OCI-LY7 (cell line): ENCODE data around the gene DNASE1. TPM values are rescaled to one million over a fixed set of nuclear protein-coding genes. Genes with fewer than 3 reads are reported as not detected.

ENCODE experiments used
- BruUV-seq: library from RNA; stranded (reverse); fragments of 400-500 nt; replicated peaks from 2 replicates; lab custom pipeline; 2021; lab: Mats Ljungman, UMichigan
- CTCF ChIA-PET: fragments of 300-600 bp; sonication (Branson Sonifier 250); formaldehyde crosslinking; loops from one replicate; lab custom pipeline; 2022; ENCODE audit warnings: antibody characterized with exemption; ENCODE audit not compliant: unreplicated experiment; lab: Charles Lee
- POLR2A ChIA-PET: fragments of 300-600 bp; sonication (Branson Sonifier 250); formaldehyde crosslinking; loops from one replicate; lab custom pipeline; 2022; ENCODE audit warnings: antibody characterized with exemption; lab: Charles Lee
- DNase-seq: peaks from one replicate; pipeline ENCODE4 v3.0.0-alpha.2; 2015; ENCODE audit warnings: low spot score
- H2AFZ ChIP-seq: fragments of 200-600 bp; sonication (generic), shearing (Covaris generic); 2 replicates; pipeline ENCODE4 v1.6.1; 2014; ENCODE audit warnings: mild to moderate bottlenecking, antibody characterized with exemption, low read length, moderate library complexity
- H3K27ac ChIP-seq: fragments of 200-600 bp; sonication (generic); 2 replicates; pipeline ENCODE4 v1.5.1; 2014; ENCODE audit warnings: mixed run types, low read depth, mild to moderate bottlenecking, moderate library complexity, low read length, inconsistent platforms; ENCODE audit not compliant: poor library complexity, severe bottlenecking
- H3K36me3 ChIP-seq: fragments of 200-600 bp; sonication (generic); 2 replicates; pipeline ENCODE4 v1.6.1; 2014; ENCODE audit warnings: mild to moderate bottlenecking, antibody characterized with exemption, low read length, moderate library complexity, mixed read lengths; ENCODE audit not compliant: insufficient read depth
- H3K4me1 ChIP-seq: fragments of 200-600 bp; sonication (generic); 2 replicates; pipeline ENCODE4 v1.5.1; 2014; ENCODE audit warnings: mild to moderate bottlenecking, low read length; ENCODE audit not compliant: insufficient read depth, poor library complexity, severe bottlenecking
- H3K4me2 ChIP-seq: fragments of 200-600 bp; sonication (generic); 2 replicates; pipeline ENCODE4 v1.6.1; 2014; ENCODE audit warnings: mild to moderate bottlenecking, low read length
- H3K4me3 ChIP-seq: fragments of 200-600 bp; sonication (generic); 2 replicates; pipeline ENCODE4 v1.5.1; 2014; ENCODE audit warnings: mild to moderate bottlenecking, low read depth, low read length; ENCODE audit not compliant: poor library complexity, severe bottlenecking
- H3K79me2 ChIP-seq: fragments of 200-600 bp; sonication (generic); 2 replicates; pipeline ENCODE4 v1.6.1; 2016; ENCODE audit warnings: low read depth, mild to moderate bottlenecking, low read length, moderate library complexity, mixed read lengths; ENCODE audit not compliant: insufficient read depth
- H3K9me2 ChIP-seq: fragments of 200-600 bp; sonication (generic); 2 replicates; pipeline ENCODE4 v1.6.1; 2016; ENCODE audit warnings: mild to moderate bottlenecking, low read length, mixed read lengths; ENCODE audit not compliant: insufficient read depth
- H3K9me3 ChIP-seq: fragments of 200-600 bp; sonication (generic); 2 replicates; pipeline ENCODE4 v1.6.1; 2014; ENCODE audit warnings: mild to moderate bottlenecking, mixed run types, low read length, mixed read lengths
- H4K20me1 ChIP-seq: fragments of 200-600 bp; sonication (generic); 2 replicates; pipeline ENCODE4 v1.6.1; 2014; ENCODE audit warnings: mild to moderate bottlenecking, antibody characterized with exemption, low read length, moderate library complexity, mixed read lengths; ENCODE audit not compliant: insufficient read depth
- CTCF ChIP-seq: fragments of 200-600 bp; sonication (generic); conservative IDR thresholded peaks from 2 replicates; pipeline ENCODE4 v1.5.1; 2014; ENCODE audit warnings: mild to moderate bottlenecking, antibody characterized with exemption, low read length, moderate library complexity, mixed read lengths
- EZH2phosphoT487 ChIP-seq: fragments of 200-600 bp; sonication (generic); IDR thresholded peaks from 2 replicates; pipeline ENCODE4 v1.6.1; 2018; ENCODE audit warnings: low read depth, borderline replicate concordance, mild to moderate bottlenecking, mixed run types, antibody characterized with exemption, low read length, moderate library complexity, mixed read lengths
- intact Hi-C: fragments of 100-400 bp; cut with micrococcal nuclease; formaldehyde crosslinking; loops from one replicate; pipeline ENCODE4 v1.10.0; 2022; ENCODE audit not compliant: unreplicated experiment
- total RNA-seq, 2 experiments: library from RNA; depleted of rRNA in 1 of 2; stranded (reverse); fragments of >200 nt in 1 of 2; shearing (Covaris generic) in 1 of 2; gene quantifications; 2 replicates each; pipeline ENCODE4 v1.2.3, GENCODE V29; 2014 to 2022

DNASE1 gene
- total RNA-seq, 2 experiments from 2014 or later: 45.5 to 84.8 TPM

- Histone ChIP-seq H3K4me2 (no peak overlapping the region), H3K4me3 (no peak overlapping the region), H3K9me2 (no peaks in the 10 kb centered on the region), H3K4me1 (peaks cover 12% of the 10 kb centered on the region), H3K79me2 (no peaks in the 10 kb centered on the region), H3K9me3 (no peaks in the 10 kb centered on the region), H3K27ac (no peak overlapping the region), H4K20me1 (no peaks in the 10 kb centered on the region), H3K36me3 (peaks cover 84% of the 10 kb centered on the region), H2AFZ (no peak overlapping the region)
- intact Hi-C loops: loop anchor here (5.0 kb wide), 1 partner anchor 141 kb away; no protein-coding TSS in a partner anchor
- BruUV-seq: no TSS peak
- TF ChIP-seq EZH2phosphoT487 (no peak), CTCF (no peak)
- ChIA-PET POLR2A (no interaction called here), CTCF (no interaction called here)
- DNase-seq: no peak
Observed at GRCh38 chr16:3668626-3669025, 14.1 kb downstream of the DNASE1 start.

- H3K4me1 ChIP-seq: peaks cover 12% of the 10 kb centered on the region
- TF ChIP-seq EZH2phosphoT487 (no peak), CTCF (no peak)
- no TSS peak for BruUV-seq
- H3K36me3 ChIP-seq: peaks cover 85% of the 10 kb centered on the region
- H4K20me1 ChIP-seq: no peaks in the 10 kb centered on the region
- intact Hi-C loops: loop anchor here (5.0 kb wide), 1 partner anchor 142 kb away; no protein-coding TSS in a partner anchor
- no peak for DNase-seq
- H3K27ac ChIP-seq: no peak overlapping the region
- POLR2A ChIA-PET: no interaction called here
- H3K4me2 ChIP-seq: no peak overlapping the region
- CTCF ChIA-PET: no interaction called here
- H2AFZ ChIP-seq: no peak overlapping the region
- no peaks in the 10 kb centered on the region for H3K9me3 ChIP-seq
- H3K9me2 ChIP-seq: no peaks in the 10 kb centered on the region
- H3K4me3 ChIP-seq: no peak overlapping the region
- no peaks in the 10 kb centered on the region for H3K79me2 ChIP-seq
Observed at GRCh38 chr16:3669082-3669481, 14.6 kb downstream of the DNASE1 start.

GRCh38 chr16:3670711-3671110, 16.2 kb downstream of the DNASE1 start:
- peaks cover 85% of the 10 kb centered on the region for H3K36me3 ChIP-seq
- no peak overlapping the region for H3K4me2 ChIP-seq
- ChIA-PET CTCF (no interaction called here), POLR2A (no interaction called here)
- TF ChIP-seq CTCF: no peak
- no peak for TF ChIP-seq EZH2phosphoT487
- H3K9me2 ChIP-seq: no peaks in the 10 kb centered on the region
- no peak for DNase-seq
- H3K27ac ChIP-seq: no peak overlapping the region
- no peaks in the 10 kb centered on the region for H3K79me2 ChIP-seq
- H3K4me1 ChIP-seq: peaks cover 7% of the 10 kb centered on the region
- no peaks in the 10 kb centered on the region for H4K20me1 ChIP-seq
- BruUV-seq: no TSS peak
- H2AFZ ChIP-seq: no peak overlapping the region
- H3K9me3 ChIP-seq: no peaks in the 10 kb centered on the region
- intact Hi-C loops: no loop called here
- H3K4me3 ChIP-seq: no peak overlapping the region
